H9 (cell line): Measurements from ENCODE around the gene MTMR8. TPM values are rescaled to one million over a fixed set of nuclear protein-coding genes. Genes with fewer than 3 reads are reported as not detected.

Experiments
- DNase-seq: peaks from one replicate; pipeline ENCODE4 v3.0.0-alpha.2; 2017
- H2AFZ ChIP-seq: one replicate; pipeline ENCODE4 v1.6.1; 2013; ENCODE audit warnings: mild to moderate bottlenecking, low read length, control low read depth, moderate library complexity
- H2AK5ac ChIP-seq: 2 replicates; pipeline ENCODE4 v1.6.1; 2013; ENCODE audit warnings: low read length, control low read depth, mixed read lengths; ENCODE audit not compliant: insufficient read length
- H2BK120ac ChIP-seq: one replicate; pipeline ENCODE4 v1.6.1; 2013; ENCODE audit warnings: low read depth, mild to moderate bottlenecking, low read length, control low read depth, inconsistent platforms; ENCODE audit not compliant: poor library complexity, severe bottlenecking
- H2BK12ac ChIP-seq: 2 replicates; pipeline ENCODE4 v1.6.1; 2013; ENCODE audit warnings: low read length, control low read depth, mixed read lengths, low read depth; ENCODE audit not compliant: insufficient read length
- H2BK15ac ChIP-seq: 2 replicates; pipeline ENCODE4 v1.6.1; 2013; ENCODE audit warnings: low read depth, low read length, control low read depth
- H2BK20ac ChIP-seq: one replicate; pipeline ENCODE4 v1.6.1; 2013; ENCODE audit warnings: low read depth, mild to moderate bottlenecking, low read length, control low read depth, inconsistent platforms; ENCODE audit not compliant: poor library complexity, severe bottlenecking
- H2BK5ac ChIP-seq: 2 replicates; pipeline ENCODE4 v1.6.1; 2013; ENCODE audit warnings: low read length, control low read depth, mixed read lengths; ENCODE audit not compliant: insufficient read length
- H3K14ac ChIP-seq: 2 replicates; pipeline ENCODE4 v1.6.1; 2013; ENCODE audit warnings: low read length, control low read depth; ENCODE audit not compliant: insufficient read depth
- H3K18ac ChIP-seq: 2 replicates; pipeline ENCODE4 v1.6.1; 2013; ENCODE audit warnings: low read depth, mild to moderate bottlenecking, mixed read lengths, low read length, control low read depth; ENCODE audit not compliant: insufficient read length
- H3K23ac ChIP-seq: 2 replicates; pipeline ENCODE4 v1.6.1; 2013; ENCODE audit warnings: low read length, control low read depth, mixed read lengths, low read depth; ENCODE audit not compliant: insufficient read length
- H3K23me2 ChIP-seq: 2 replicates; pipeline ENCODE4 v1.6.1; 2013; ENCODE audit warnings: low read depth, mild to moderate bottlenecking, mixed read lengths, low read length, control low read depth; ENCODE audit not compliant: insufficient read length, poor library complexity, severe bottlenecking
- H3K27ac ChIP-seq: 2 replicates; pipeline ENCODE4 v1.5.1; 2013; ENCODE audit warnings: low read length, control low read depth, mixed read lengths, low read depth; ENCODE audit not compliant: insufficient read length
- H3K27me3 ChIP-seq: 2 replicates; pipeline ENCODE4 v1.6.1; 2013; ENCODE audit warnings: low read length, control low read depth, inconsistent platforms; ENCODE audit not compliant: insufficient read depth
- H3K4ac ChIP-seq: 2 replicates; pipeline ENCODE4 v1.6.1; 2013; ENCODE audit warnings: low read depth, mild to moderate bottlenecking, control low read depth, inconsistent platforms, low read length, moderate library complexity
- H3K4me1 ChIP-seq: 2 replicates; pipeline ENCODE4 v1.6.1; 2013; ENCODE audit warnings: low read length, control low read depth, inconsistent platforms; ENCODE audit not compliant: insufficient read depth
- H3K4me2 ChIP-seq: 2 replicates; pipeline ENCODE4 v1.6.1; 2013; ENCODE audit warnings: low read length, control low read depth, mixed read lengths; ENCODE audit not compliant: insufficient read length, insufficient read depth
- H3K56ac ChIP-seq: 2 replicates; pipeline ENCODE4 v1.6.1; 2013; ENCODE audit warnings: low read depth, mild to moderate bottlenecking, mixed read lengths, low read length, control low read depth; ENCODE audit not compliant: insufficient read length
- H3K79me1 ChIP-seq: 2 replicates; pipeline ENCODE4 v1.6.1; 2013; ENCODE audit warnings: low read depth, mild to moderate bottlenecking, moderate library complexity, low read length, control low read depth, inconsistent platforms; ENCODE audit not compliant: insufficient read depth, poor library complexity, severe bottlenecking
- H3K79me2 ChIP-seq: 2 replicates; pipeline ENCODE4 v1.6.1; 2013; ENCODE audit warnings: low read length, control low read depth, inconsistent platforms; ENCODE audit not compliant: insufficient read depth
- H3K9ac ChIP-seq: 2 replicates; pipeline ENCODE4 v1.6.1; 2013; ENCODE audit warnings: low read length, control low read depth, mixed read lengths; ENCODE audit not compliant: insufficient read length; ENCODE audit errors: extremely low read depth
- H3K9me3 ChIP-seq: one replicate; pipeline ENCODE4 v1.6.1; 2013; ENCODE audit warnings: low read depth, low read length, inconsistent platforms; ENCODE audit not compliant: control insufficient read depth
- H3T11ph ChIP-seq: one replicate; pipeline ENCODE4 v1.6.1; 2013; ENCODE audit warnings: mild to moderate bottlenecking, low read length, control low read depth, inconsistent platforms
- H4K20me1 ChIP-seq: one replicate; pipeline ENCODE4 v1.6.1; 2013; ENCODE audit not compliant: control insufficient read depth, insufficient read length, insufficient read depth
- H4K5ac ChIP-seq: 2 replicates; pipeline ENCODE4 v1.6.1; 2013; ENCODE audit warnings: low read depth, mild to moderate bottlenecking, mixed read lengths, low read length, control low read depth; ENCODE audit not compliant: insufficient read length
- H4K8ac ChIP-seq: replicated peaks from 2 replicates; pipeline ENCODE4 v1.6.1; 2013; ENCODE audit warnings: low read length, control low read depth, mixed read lengths, low read depth; ENCODE audit not compliant: insufficient read length
- H4K91ac ChIP-seq: 2 replicates; pipeline ENCODE4 v1.6.1; 2013; ENCODE audit warnings: low read depth, mild to moderate bottlenecking, moderate library complexity, mixed read lengths, low read length, control low read depth; ENCODE audit not compliant: insufficient read length
- H3K27ac Mint-ChIP-seq, 3 experiments: 2 replicates in 2 of 3; 3 replicates in 1 of 3; pipeline ENCODE4 v1.8.0; 2020 to 2021; ENCODE audit warnings: mixed read lengths in 3 of 3, mild to moderate bottlenecking in 1 of 3, moderate library complexity in 1 of 3
- H3K27me3 Mint-ChIP-seq: 2 replicates; pipeline ENCODE4 v1.8.0; 2021; ENCODE audit warnings: low read depth, mild to moderate bottlenecking, moderate library complexity, mixed read lengths
- H3K36me3 Mint-ChIP-seq, 3 experiments: 2 replicates in 2 of 3; 3 replicates in 1 of 3; pipeline ENCODE4 v1.8.0; 2020 to 2021; ENCODE audit warnings: low read depth in 3 of 3, mixed read lengths in 3 of 3; ENCODE audit not compliant: insufficient read depth in 1 of 3
- H3K4me1 Mint-ChIP-seq, 2 experiments: 2 replicates each; pipeline ENCODE4 v1.8.0; 2020; ENCODE audit warnings: mixed read lengths in 2 of 2
- H3K4me3 Mint-ChIP-seq, 2 experiments: 2 replicates in 1 of 2; 3 replicates in 1 of 2; pipeline ENCODE4 v1.8.0; 2020 to 2021; ENCODE audit warnings: mild to moderate bottlenecking in 2 of 2, mixed read lengths in 2 of 2, moderate library complexity in 1 of 2
- H3K9me3 Mint-ChIP-seq, 2 experiments: 2 replicates in 1 of 2; 3 replicates in 1 of 2; pipeline ENCODE4 v1.8.0; 2020; ENCODE audit warnings: mild to moderate bottlenecking in 2 of 2, mixed read lengths in 2 of 2, moderate library complexity in 1 of 2
- WGBS: extraction: QIAGEN DNeasy Blood & Tissue Kit; methylation state at CpG from one replicate; pipeline ENCODE4 v1.1.7; 2013; ENCODE audit warnings: missing lambda C conversion rate, low lambda C conversion rate, mixed read lengths; ENCODE audit not compliant: insufficient read length; ENCODE audit errors: extremely low coverage; 5-methylcytosine and 5-hydroxymethylcytosine counted together
- total RNA-seq: library from RNA; stranded (reverse); gene quantifications from 2 replicates; pipeline ENCODE4 v1.2.1, GENCODE V29; 2021
- TF ChIP-seq, protein P1 (sequence below): fragments of 200-600 bp; sonication (generic); conservative IDR thresholded peaks from 3 replicates; pipeline ENCODE4 v1.8.0; 2021; ENCODE audit warnings: antibody characterized with exemption, mild to moderate bottlenecking

The MTMR8 gene
- total RNA-seq, 1 experiment from 2014 or later = 5.2 TPM

DNA sequence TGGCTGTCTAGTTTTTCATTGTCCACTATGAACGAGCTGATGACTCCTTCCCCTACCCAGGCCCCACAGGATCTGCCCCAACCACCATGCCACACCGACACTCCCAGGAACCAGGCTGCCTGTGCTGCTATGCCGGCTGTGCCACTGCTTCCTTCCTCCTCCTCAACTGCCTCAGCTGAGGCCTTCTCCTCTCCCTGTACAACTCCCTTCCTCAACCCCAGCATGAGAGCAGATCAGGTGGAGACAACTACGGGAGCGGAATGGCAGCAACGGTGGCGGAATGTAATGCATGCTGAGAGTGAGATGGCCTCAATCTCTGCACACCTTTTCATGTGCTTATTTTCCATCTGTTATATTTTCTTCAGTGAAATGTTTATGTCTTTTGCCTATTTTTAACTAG is 88.5 kb downstream of the MTMR8 start:
- Histone ChIP-seq H3K79me1 (no peaks in the 10 kb centered on the region), H3K9me3 (peaks cover 28% of the 10 kb centered on the region), H2BK15ac (no peak overlapping the region), H3K4me1 (no peaks in the 10 kb centered on the region), H3K23me2 (no peaks in the 10 kb centered on the region), H3K4me2 (no peak overlapping the region), H3K14ac (no peak overlapping the region), H4K20me1 (no peaks in the 10 kb centered on the region), H4K8ac (no peak overlapping the region), H3K18ac (no peak overlapping the region), H3T11ph (no peak overlapping the region), H3K23ac (no peak overlapping the region), H4K91ac (no peak overlapping the region), H3K9ac (no peak overlapping the region), H3K4ac (no peak overlapping the region), H3K79me2 (no peaks in the 10 kb centered on the region), H2BK120ac (no peak overlapping the region), H2AFZ (no peak overlapping the region), H4K5ac (no peak overlapping the region), H3K56ac (no peak overlapping the region), H2BK12ac (no peak overlapping the region), H2BK20ac (no peak overlapping the region), H3K27me3 (no peaks in the 10 kb centered on the region), H2AK5ac (no peak overlapping the region), H2BK5ac (no peak overlapping the region), H3K27ac (no peak overlapping the region)
- H3K9me3 Mint-ChIP-seq = peaks cover 66 to 75% of the 10 kb centered on the region in 2 experiments
- no peak overlapping the region for H3K27ac Mint-ChIP-seq
- DNase-seq = no peak
- H3K4me3 Mint-ChIP-seq = no peak overlapping the region
- no peaks in the 10 kb centered on the region for H3K27me3 Mint-ChIP-seq
- TF ChIP-seq, protein P1, sequence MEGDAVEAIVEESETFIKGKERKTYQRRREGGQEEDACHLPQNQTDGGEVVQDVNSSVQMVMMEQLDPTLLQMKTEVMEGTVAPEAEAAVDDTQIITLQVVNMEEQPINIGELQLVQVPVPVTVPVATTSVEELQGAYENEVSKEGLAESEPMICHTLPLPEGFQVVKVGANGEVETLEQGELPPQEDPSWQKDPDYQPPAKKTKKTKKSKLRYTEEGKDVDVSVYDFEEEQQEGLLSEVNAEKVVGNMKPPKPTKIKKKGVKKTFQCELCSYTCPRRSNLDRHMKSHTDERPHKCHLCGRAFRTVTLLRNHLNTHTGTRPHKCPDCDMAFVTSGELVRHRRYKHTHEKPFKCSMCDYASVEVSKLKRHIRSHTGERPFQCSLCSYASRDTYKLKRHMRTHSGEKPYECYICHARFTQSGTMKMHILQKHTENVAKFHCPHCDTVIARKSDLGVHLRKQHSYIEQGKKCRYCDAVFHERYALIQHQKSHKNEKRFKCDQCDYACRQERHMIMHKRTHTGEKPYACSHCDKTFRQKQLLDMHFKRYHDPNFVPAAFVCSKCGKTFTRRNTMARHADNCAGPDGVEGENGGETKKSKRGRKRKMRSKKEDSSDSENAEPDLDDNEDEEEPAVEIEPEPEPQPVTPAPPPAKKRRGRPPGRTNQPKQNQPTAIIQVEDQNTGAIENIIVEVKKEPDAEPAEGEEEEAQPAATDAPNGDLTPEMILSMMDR = no peak
- WGBS = no CpG with 5 or more reads among the region's 7 CpGs
- H3K36me3 Mint-ChIP-seq = peaks cover 16 to 20% (median 16%) of the 10 kb centered on the region in 3 experiments
- no peaks in the 10 kb centered on the region for H3K4me1 Mint-ChIP-seq
